Prostate gland (tissue), 2 donors: ENCODE measurements around the gene NYNRIN. TPM values are rescaled to one million over a fixed set of nuclear protein-coding genes. Genes with fewer than 3 reads are reported as not detected.
A peak's percentile ranks its signal among the peaks of the same experiment; 100 is the strongest.

Experiments
- DNase-seq: peaks from one replicate; pipeline ENCODE4 v3.0.0-alpha.2; 2019; ENCODE audit warnings: low spot score
- H3K27ac ChIP-seq, 2 donors: fragments of 200-600 bp; sonication (generic); 2 replicates each; pipeline ENCODE4 v1.5.1; 2017 to 2019
- H3K27me3 ChIP-seq: fragments of 200-600 bp; sonication (generic); replicated peaks from 2 replicates; pipeline ENCODE4 v1.5.1; 2019; ENCODE audit not compliant: insufficient read depth
- H3K36me3 ChIP-seq, 2 donors: fragments of 200-600 bp; sonication (generic); 1 replicate in 1 of 2; 2 replicates in 1 of 2; pipeline versions ENCODE4 v1.5.1 to v1.8.1; 2017 to 2019
- H3K4me1 ChIP-seq: fragments of 200-600 bp; sonication (generic); replicated peaks from 2 replicates; pipeline ENCODE4 v1.5.1; 2019
- H3K4me3 ChIP-seq, 2 donors: fragments of 200-600 bp; sonication (generic); 2 replicates each; pipeline ENCODE4 v1.5.1; 2017 to 2019
- H3K9me3 ChIP-seq: fragments of 200-600 bp; sonication (generic); 2 replicates; pipeline ENCODE4 v1.5.1; 2017
- POLR2A ChIP-seq: fragments of 450-650 bp; IDR thresholded peaks from one replicate; pipeline ENCODE4 v1.6.1; 2016; ENCODE audit warnings: antibody characterized with exemption, mild to moderate bottlenecking
- POLR2AphosphoS5 ChIP-seq: sonication (generic); formaldehyde crosslinking; IDR thresholded peaks from one replicate; pipeline ENCODE4 v1.6.1; 2017; ENCODE audit warnings: antibody characterized with exemption
- WGBS: methylation state at CpG from one replicate; pipeline ENCODE4 v1.1.5; 2018; 5-methylcytosine and 5-hydroxymethylcytosine counted together
- intact Hi-C: fragments of 100-400 bp; cut with DNase I; formaldehyde crosslinking; loops from one replicate; pipeline ENCODE4 v1.14.2; 2022
- total RNA-seq, 2 donors: library from RNA; depleted of rRNA; stranded (reverse); fragments of >200 nt; gene quantifications; one replicate each; pipeline ENCODE4 v1.1.0, GENCODE V29; 2016
- TF ChIP-seq, protein P1 (sequence below), 4 experiments: fragments of 200-600 bp in 2 of 4; fragments of 450-650 bp in 2 of 4; sonication (generic) in 2 of 4; IDR thresholded peaks; 1 replicate in 3 of 4; 2 replicates in 1 of 4; pipeline ENCODE4 v1.5.1; 2016 to 2019; ENCODE audit warnings: antibody characterized with exemption in 4 of 4, mild to moderate bottlenecking in 2 of 4, moderate library complexity in 2 of 4

The NYNRIN gene
- total RNA-seq, 2 donors from 2014 or later: 10.5 to 26.5 TPM

DNA sequence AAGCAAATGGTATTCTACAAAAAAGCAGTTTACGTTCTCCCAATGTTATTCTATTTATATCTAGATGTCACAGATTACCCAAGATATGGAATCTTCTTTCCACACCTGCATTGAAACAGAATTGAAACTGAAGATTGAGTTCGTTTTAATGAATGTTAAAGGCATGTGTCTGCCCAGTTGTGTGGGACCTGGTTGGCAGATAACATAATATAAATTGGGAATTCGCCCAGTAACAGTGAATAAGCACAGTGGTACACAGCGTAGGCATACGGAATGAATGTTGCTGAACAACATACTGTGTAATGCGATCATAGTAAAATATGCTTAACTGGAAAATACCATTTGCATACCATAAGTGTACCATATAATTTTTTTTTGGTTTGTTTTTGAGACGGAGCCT lies 35.2 kb downstream of the NYNRIN start:
- Histone ChIP-seq H3K27ac (peak overlapping the region in 1 of 2 donors; percentile 96), H3K4me3 (no peak overlapping the region), H3K36me3 (peaks cover 3 to 12% of the 10 kb centered on the region in 2 donors), H3K9me3 (no peaks in the 10 kb centered on the region), H3K4me1 (peaks cover 20% of the 10 kb centered on the region), H3K27me3 (no peaks in the 10 kb centered on the region)
- intact Hi-C loops: no loop called here
- WGBS: 64% methylated on average over 7 of the region's 7 CpGs
- TF ChIP-seq POLR2AphosphoS5 (no peak), POLR2A (no peak)
- TF ChIP-seq, protein P1, sequence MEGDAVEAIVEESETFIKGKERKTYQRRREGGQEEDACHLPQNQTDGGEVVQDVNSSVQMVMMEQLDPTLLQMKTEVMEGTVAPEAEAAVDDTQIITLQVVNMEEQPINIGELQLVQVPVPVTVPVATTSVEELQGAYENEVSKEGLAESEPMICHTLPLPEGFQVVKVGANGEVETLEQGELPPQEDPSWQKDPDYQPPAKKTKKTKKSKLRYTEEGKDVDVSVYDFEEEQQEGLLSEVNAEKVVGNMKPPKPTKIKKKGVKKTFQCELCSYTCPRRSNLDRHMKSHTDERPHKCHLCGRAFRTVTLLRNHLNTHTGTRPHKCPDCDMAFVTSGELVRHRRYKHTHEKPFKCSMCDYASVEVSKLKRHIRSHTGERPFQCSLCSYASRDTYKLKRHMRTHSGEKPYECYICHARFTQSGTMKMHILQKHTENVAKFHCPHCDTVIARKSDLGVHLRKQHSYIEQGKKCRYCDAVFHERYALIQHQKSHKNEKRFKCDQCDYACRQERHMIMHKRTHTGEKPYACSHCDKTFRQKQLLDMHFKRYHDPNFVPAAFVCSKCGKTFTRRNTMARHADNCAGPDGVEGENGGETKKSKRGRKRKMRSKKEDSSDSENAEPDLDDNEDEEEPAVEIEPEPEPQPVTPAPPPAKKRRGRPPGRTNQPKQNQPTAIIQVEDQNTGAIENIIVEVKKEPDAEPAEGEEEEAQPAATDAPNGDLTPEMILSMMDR (IDR thresholded peaks at IDR 0.05): no peak
- no peak for DNase-seq

GRCh38 chr14:24434676-24435075 lies 35.9 kb downstream of the NYNRIN start:
- Histone ChIP-seq H3K4me3 (no peak overlapping the region), H3K36me3 (peaks cover 3 to 14% of the 10 kb centered on the region in 2 donors), H3K4me1 (peaks cover 20% of the 10 kb centered on the region), H3K27ac (peak overlapping the region in 1 of 2 donors; percentile 24), H3K9me3 (no peaks in the 10 kb centered on the region), H3K27me3 (no peaks in the 10 kb centered on the region)
- TF ChIP-seq, protein P1 (IDR thresholded peaks at IDR 0.05): no peak
- TF ChIP-seq POLR2A (no peak), POLR2AphosphoS5 (no peak)
- DNase-seq: no peak
- intact Hi-C loops: no loop called here
- 62% methylated on average over 3 of the region's 3 CpGs for WGBS

GRCh38 chr14:24435192-24435810 lies 36.5 kb downstream of the NYNRIN start:
- Histone ChIP-seq H3K4me3 (no peak overlapping the region), H3K9me3 (no peaks in the 10 kb centered on the region), H3K27ac (peak overlapping the region in 1 of 2 donors; percentile 24), H3K36me3 (peaks cover 3 to 19% of the 10 kb centered on the region in 2 donors), H3K4me1 (peaks cover 20% of the 10 kb centered on the region), H3K27me3 (no peaks in the 10 kb centered on the region)
- DNase-seq: no peak
- intact Hi-C loops: no loop called here
- TF ChIP-seq POLR2AphosphoS5 (no peak), POLR2A (no peak)
- TF ChIP-seq, protein P1 (IDR thresholded peaks at IDR 0.05): no peak
- 78% methylated on average over 2 of the region's 2 CpGs for WGBS

DNA sequence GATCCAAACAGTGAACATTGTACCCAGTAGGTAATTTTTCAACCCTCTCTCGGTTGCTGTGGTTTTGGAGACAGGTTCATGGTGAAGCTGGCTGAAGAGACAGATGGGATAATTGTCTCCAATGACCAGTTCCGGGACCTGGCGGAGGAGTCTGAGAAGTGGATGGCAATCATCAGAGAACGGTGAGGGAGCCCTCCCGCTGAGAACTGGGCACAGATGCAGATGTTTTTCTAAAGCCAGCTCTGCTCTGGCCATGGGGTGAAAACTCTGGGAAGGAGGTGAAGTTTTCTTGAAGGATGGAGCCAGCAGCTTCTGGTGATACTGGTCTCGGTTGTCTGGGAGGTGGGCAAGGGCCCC lies 37.2 kb downstream of the NYNRIN start:
- TF ChIP-seq, protein P1 (IDR thresholded peaks at IDR 0.05): no peak
- TF ChIP-seq POLR2AphosphoS5: no peak
- TF ChIP-seq POLR2A: no peak
- no peak overlapping the region for H3K4me3 ChIP-seq
- H3K36me3 ChIP-seq: peaks cover 3 to 19% of the 10 kb centered on the region in 2 donors
- 61% methylated on average over 6 of the region's 6 CpGs for WGBS
- H3K9me3 ChIP-seq: no peaks in the 10 kb centered on the region
- peaks cover 20% of the 10 kb centered on the region for H3K4me1 ChIP-seq
- no peaks in the 10 kb centered on the region for H3K27me3 ChIP-seq
- H3K27ac ChIP-seq: peak overlapping the region; percentile 30 to 44
- intact Hi-C loops: loop anchor here (2.0 kb wide), 1 partner anchor 103 kb away; no protein-coding TSS in a partner anchor
- no peak for DNase-seq
